Thyroid gland (tissue), 4 donors: ENCODE results near the gene RPL18. TPM values are rescaled to one million over a fixed set of nuclear protein-coding genes. Genes with fewer than 3 reads are reported as not detected.
"Not testable (repeated sequence)": the region's sequence is repeated elsewhere in the genome, so short reads cannot be mapped to it uniquely, and the experiment has no call there.

ENCODE experiments used
- DNase-seq, 2 donors: peaks; one replicate each; pipeline ENCODE4 v3.0.0-alpha.2; 2019
- H3K27ac ChIP-seq, 3 donors: fragments of 200-600 bp; sonication (generic); 1 replicate in 2 of 3; 2 replicates in 1 of 3; pipeline ENCODE4 v1.5.1; 2016 to 2019; ENCODE audit warnings: mild to moderate bottlenecking in 1 of 3, moderate library complexity in 1 of 3
- H3K27me3 ChIP-seq: fragments of 200-600 bp; sonication (generic); one replicate; pipeline ENCODE4 v1.5.1; 2019
- H3K36me3 ChIP-seq, 2 donors: fragments of 200-600 bp; sonication (generic); one replicate each; pipeline ENCODE4 v1.5.1; 2016 to 2019
- H3K4me1 ChIP-seq, 2 donors: fragments of 200-600 bp; sonication (generic); one replicate each; pipeline ENCODE4 v1.5.1; 2017 to 2019
- H3K4me3 ChIP-seq, 3 donors: fragments of 200-600 bp; sonication (generic); replicated peaks in 1 of 3; 1 replicate in 2 of 3; 2 replicates in 1 of 3; pipeline ENCODE4 v1.5.1; 2016; ENCODE audit warnings: mild to moderate bottlenecking in 1 of 3
- H3K9me3 ChIP-seq: fragments of 200-600 bp; sonication (generic); one replicate; pipeline ENCODE4 v1.5.1; 2017
- CTCF ChIP-seq, 6 experiments: fragments of 200-600 bp in 3 of 6; fragments of 450-650 bp in 3 of 6; sonication (generic) in 3 of 6; IDR thresholded peaks; one replicate each; pipeline ENCODE4 v1.5.1; 2016 to 2019; ENCODE audit warnings: antibody characterized with exemption in 6 of 6, mild to moderate bottlenecking in 2 of 6, inconsistent platforms in 1 of 6, moderate library complexity in 1 of 6
- POLR2A ChIP-seq, 2 donors: fragments of 450-650 bp; IDR thresholded peaks; one replicate each; pipeline ENCODE4 v1.6.1; 2017; ENCODE audit warnings: antibody characterized with exemption in 2 of 2, mild to moderate bottlenecking in 2 of 2, moderate library complexity in 1 of 2
- WGBS, 2 donors: methylation state at CpG; one replicate each; pipeline ENCODE4 v1.1.5; 2017; 5-methylcytosine and 5-hydroxymethylcytosine counted together
- intact Hi-C: fragments of 100-400 bp; cut with DNase I; formaldehyde crosslinking; loops from one replicate; pipeline ENCODE4 v1.15.1; 2023
- total RNA-seq, 4 donors: library from RNA; depleted of rRNA; stranded (reverse); fragments of >200 nt; gene quantifications; one replicate each; pipeline ENCODE4 v1.2.3, GENCODE V29; 2016

RPL18 gene
- total RNA-seq, 4 donors from 2014 or later: 1,845 to 2,426 (median 1,951) TPM

- Histone ChIP-seq H3K4me1 (peaks cover 29 to 57% of the 10 kb centered on the region in 2 donors), H3K36me3 (no peaks in the 10 kb centered on the region), H3K27me3 (no peaks in the 10 kb centered on the region), H3K27ac (peak overlapping the region; percentile 98 to 99 (median 99)), H3K4me3 (no peak overlapping the region), H3K9me3 (no peaks in the 10 kb centered on the region)
- DNase-seq: no peak
- TF ChIP-seq CTCF (IDR thresholded peaks at IDR 0.05): no peak
- no peak for TF ChIP-seq POLR2A (IDR thresholded peaks at IDR 0.05)
- 37 to 44% methylated on average over 7 of the region's 7 CpGs for WGBS, 2 donors
- intact Hi-C loops: no loop called here
These were observed 15.0 kb upstream of the RPL18 start for GRCh38 chr19:48634036-48634342.

GRCh38 chr19:48633148-48634035, 14.4 kb upstream of the RPL18 start:
- TF ChIP-seq POLR2A (IDR thresholded peaks at IDR 0.05) (no peak), CTCF (IDR thresholded peaks at IDR 0.05) (no peak)
- Histone ChIP-seq H3K4me1 (peaks cover 24 to 51% of the 10 kb centered on the region in 2 donors), H3K9me3 (no peaks in the 10 kb centered on the region), H3K4me3 (no peak overlapping the region), H3K27me3 (no peaks in the 10 kb centered on the region), H3K36me3 (no peaks in the 10 kb centered on the region), H3K27ac (peak overlapping the region; percentile 98 to 99 (median 99))
- intact Hi-C loops: no loop called here
- 65 to 76% methylated on average over 18 to 22 of the region's 22 CpGs for WGBS, 2 donors
- DNase-seq: peak; percentile 58 to 60

- intact Hi-C loops: no loop called here
- peak in 1 of 2 donors; percentile 50 for DNase-seq
- Histone ChIP-seq H3K4me1 (peaks cover 23 to 50% of the 10 kb centered on the region in 2 donors), H3K27ac (peak overlapping the region; percentile 98 to 99 (median 99)), H3K4me3 (no peak overlapping the region), H3K27me3 (no peaks in the 10 kb centered on the region), H3K36me3 (no peaks in the 10 kb centered on the region), H3K9me3 (no peaks in the 10 kb centered on the region)
- TF ChIP-seq CTCF (IDR thresholded peaks at IDR 0.05): no peak
- TF ChIP-seq POLR2A (IDR thresholded peaks at IDR 0.05): no peak
These were observed 13.7 kb upstream of the RPL18 start for GRCh38 chr19:48632692-48633147.

- H3K36me3 ChIP-seq, H3K27me3 ChIP-seq, intact Hi-C loops, H3K4me3 ChIP-seq, DNase-seq, H3K9me3 ChIP-seq: not testable (repeated sequence)
- 91 to 94% methylated on average over 11 of the region's 11 CpGs for WGBS, 2 donors
- Histone ChIP-seq H3K27ac (peak overlapping the region; percentile 98 to 99 (median 99)), H3K4me1 (peaks cover 23 to 50% of the 10 kb centered on the region in 2 donors)
These were observed 13.3 kb upstream of the RPL18 start for GRCh38 chr19:48632286-48632685.

GRCh38 chr19:48631225-48631624, 12.2 kb upstream of the RPL18 start:
- H3K4me3 ChIP-seq: no peak overlapping the region

More at GRCh38 chr19:48631225-48631624, 12.2 kb upstream of the RPL18 start:
- DNase-seq: no peak
- no peaks in the 10 kb centered on the region for H3K27me3 ChIP-seq
- TF ChIP-seq CTCF (IDR thresholded peaks at IDR 0.05) (no peak), POLR2A (IDR thresholded peaks at IDR 0.05) (no peak)
- intact Hi-C loops: no loop called here
- peaks cover 23 to 41% of the 10 kb centered on the region in 2 donors for H3K4me1 ChIP-seq
- 67 to 70% methylated on average over 2 to 3 of the region's 3 CpGs for WGBS, 2 donors
- peak overlapping the region; percentile 33 to 73 (median 56) for H3K27ac ChIP-seq
- no peaks in the 10 kb centered on the region for H3K9me3 ChIP-seq
- peaks cover under 1% of the 10 kb centered on the region in 2 donors for H3K36me3 ChIP-seq
